GM21723 (cell line): Measurements from ENCODE around the gene CARD10.
"Not testable (repeated sequence)": the region's sequence is repeated elsewhere in the genome, so short reads cannot be mapped to it uniquely, and the experiment has no call there.

ENCODE experiments used
- ATAC-seq: cut with Tn5 transposase; IDR thresholded peaks from one replicate; pipeline ENCODE4 v1.9.1; 2021; ENCODE audit warnings: mild to moderate bottlenecking, moderate library complexity; ENCODE audit not compliant: unreplicated experiment

CARD10 gene

DNA sequence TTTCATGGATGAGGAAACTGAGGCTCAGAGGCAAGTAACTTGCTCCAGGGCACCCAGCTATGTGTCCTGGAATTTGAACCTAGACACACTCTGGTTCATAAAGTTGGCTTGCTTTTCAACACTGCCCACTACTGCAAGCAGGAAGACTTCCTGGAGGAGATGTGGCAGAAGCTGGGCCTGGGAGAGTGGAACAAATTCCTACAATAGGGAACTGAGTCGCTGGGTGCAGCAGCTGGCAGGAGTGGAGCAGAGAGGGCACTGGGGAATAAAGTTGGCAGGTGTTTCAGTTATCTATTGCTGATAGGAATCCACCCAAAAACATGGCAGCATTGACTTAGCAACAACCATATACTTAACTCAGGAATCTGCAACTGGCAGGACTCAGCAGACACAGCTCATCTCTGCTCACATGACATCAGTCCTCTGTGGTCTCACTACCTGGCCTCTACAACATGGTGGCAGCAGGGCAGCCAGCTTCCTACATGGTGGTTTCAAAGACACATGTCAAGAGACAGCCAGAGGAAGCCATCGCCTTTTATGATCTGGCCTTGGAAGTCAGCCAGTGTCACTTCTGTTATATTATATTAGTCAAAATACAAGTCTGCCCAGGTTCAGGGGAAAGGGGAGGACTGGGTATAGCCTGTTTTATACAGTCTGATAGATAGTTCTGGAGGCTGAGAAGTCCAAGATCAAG is 10.6 kb upstream of the CARD10 start:
- no peak for ATAC-seq

DNA sequence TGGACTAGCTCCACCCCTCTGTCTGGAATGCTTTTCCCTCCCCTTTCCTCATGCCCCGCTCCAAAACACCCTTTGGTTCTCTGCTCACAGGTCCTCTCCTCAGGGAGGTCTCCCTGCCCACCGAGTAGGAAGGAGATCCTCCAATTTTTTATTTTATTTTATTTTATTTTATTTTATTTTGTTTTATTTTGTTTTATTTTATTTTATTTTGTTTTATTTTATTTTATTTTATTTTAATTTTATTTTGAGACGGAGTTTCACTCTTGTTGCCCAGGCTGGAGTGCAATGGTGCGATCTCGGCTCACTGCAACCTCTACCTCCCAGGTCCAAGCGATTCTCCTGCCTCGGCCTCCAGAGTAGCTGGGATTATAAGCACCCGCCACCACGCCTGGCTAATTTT is 8.7 kb upstream of the CARD10 start:
- not testable (repeated sequence) for ATAC-seq

DNA sequence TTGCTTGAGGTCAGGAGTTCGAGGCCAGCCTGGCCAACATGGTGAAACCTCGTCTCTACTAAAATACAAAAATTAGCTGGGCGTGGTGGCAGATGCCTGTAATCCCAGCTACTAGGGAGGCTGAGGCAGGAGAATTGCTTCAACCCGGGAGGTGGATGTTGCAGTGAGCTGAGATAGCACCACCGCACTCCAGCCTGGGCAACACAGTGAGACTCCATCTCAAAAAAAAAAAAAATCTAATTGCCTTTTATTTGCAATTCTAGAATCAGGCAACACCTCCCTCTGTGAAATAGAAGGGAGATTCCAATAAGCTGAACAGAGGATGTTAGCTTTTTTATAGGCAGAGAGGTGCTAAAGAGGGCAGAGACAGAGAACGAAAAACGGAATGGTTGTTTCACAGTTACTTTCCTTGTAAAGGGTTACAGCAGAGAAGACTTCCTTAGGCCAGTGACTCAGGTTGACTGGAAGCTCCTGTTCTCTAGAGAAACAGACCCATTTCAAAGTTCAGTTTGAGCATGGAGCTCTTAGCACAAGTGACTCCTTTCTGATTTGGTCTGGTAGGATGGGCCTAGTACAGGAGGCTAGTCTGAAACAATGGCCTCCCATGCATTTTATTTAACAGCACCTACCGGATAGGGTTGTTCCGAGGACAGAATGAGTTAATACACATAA is 8.0 kb upstream of the CARD10 start:
- not testable (repeated sequence) for ATAC-seq

DNA sequence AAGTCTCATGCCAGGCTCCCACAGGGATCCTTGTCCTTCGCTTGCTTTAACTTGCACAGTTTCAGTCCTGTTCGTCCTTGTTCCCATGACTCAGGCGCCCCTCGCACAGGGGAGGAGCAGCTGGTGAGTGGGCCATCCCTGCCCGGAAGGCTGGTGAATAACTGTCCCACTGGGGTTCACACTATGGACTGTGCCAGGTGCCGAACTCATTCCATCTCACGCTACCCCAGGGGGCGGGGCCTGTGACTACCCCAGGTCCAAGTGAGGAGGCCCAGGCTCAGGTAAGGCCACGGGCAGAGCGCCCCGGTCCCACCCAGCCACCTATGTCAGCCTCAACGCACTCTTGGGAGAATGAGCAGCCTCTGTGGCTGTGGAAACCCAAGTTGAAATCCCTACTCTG is 7.2 kb upstream of the CARD10 start:
- ATAC-seq, result no peak

DNA sequence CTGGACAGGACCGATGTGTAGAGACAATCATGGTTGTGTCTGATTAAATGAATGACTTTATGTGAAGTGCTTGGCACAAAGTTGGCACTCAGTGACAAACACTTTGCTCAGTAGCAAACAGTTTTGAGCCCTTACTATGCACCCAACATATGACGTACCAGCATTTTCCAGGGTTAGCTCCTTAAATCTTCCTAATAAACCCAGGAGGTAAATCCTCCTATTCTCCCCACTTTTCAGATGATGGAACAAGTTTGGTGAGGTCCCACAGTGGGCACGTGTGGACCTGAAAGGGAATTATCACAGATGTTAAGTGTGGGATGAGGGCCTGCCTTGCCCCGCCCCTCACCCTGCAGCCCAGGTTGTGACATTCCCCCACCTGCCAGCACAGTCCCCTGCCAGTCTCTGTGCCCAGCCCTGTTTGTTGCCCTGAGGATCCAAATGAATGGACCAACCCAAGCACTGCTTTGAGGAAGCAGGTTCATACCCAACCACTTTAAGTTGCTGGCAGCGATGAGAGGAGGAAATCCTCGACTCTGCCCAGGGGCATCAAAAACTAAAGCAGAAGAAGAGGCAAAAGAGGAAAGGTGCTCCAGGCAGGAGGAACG is 6.6 kb upstream of the CARD10 start:
- ATAC-seq, result no peak

DNA sequence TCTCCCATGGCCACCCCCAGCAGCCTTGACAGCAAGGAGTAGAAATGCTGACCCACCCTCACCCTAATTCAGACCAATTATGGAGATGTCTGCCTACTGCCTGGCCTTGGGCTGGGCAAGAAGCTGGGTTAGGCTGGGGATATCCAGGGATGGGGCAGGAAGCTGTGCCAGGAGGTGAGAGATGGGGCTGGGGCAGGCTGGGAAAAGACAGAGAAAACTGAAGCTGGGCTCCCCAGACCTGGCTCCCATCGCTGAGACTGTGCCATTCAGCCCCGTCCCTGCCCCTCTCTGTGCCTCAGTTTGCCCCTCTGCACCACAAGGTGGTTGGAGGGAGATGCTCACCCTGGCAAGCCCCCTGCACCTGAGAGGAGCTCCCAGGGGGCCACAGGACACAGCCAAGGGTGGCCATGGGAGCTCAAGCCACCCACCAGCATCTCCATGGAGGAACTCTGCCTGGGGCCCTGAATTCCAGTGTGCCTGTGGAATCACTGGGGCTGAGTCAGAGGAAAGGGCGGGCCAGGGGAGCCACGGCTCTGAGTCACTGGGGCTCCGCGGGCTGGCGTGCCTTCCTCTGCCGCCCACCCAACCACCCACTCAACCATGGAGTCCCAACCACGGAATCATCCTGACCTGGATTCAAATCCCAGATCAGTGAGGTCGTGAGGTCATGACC is 6.0 kb upstream of the CARD10 start:
- no peak for ATAC-seq

DNA sequence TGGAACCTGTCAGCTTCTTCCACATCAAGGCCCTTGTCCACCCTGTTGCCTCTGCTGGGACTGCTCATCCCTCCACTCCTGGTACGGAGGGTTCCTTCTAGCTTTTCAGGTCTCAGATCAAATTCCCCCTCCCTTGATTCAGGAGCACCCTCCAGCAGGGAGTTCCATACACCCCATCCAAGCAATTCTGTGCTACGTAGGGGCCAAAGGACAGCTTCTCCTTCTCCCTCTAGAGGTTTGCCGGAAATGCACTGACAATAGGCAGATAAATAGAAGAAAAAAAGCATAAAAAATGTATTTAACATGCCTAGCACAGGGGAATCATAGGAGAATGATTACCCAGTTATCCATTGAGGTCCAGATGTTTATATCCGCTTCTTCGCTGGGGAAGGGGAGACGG is 3.3 kb upstream of the CARD10 start:
- no peak for ATAC-seq

DNA sequence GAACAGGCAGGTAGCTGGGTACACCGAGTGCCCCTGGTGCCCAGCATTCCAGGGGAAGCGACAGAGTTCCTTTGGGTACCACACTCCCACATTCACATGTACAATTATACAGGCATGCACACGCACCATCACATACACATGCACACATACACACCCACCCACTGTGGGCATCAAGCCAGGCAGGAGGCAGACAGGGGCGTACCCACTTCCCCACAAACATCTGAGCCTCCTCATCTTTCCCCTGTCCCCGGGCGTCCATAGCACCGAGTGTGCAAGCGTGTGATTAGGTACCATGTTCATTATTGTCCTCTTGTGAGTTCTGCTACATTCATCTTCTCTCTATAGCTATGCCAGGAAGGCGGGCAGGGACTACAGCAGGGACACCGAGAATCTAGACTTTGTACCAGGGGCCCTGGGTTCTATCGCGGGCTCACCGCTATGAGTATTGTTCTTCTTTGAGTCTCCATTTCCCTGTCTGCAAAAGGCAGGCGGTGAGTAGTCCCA is 2.1 kb upstream of the CARD10 start:
- ATAC-seq, result no peak

DNA sequence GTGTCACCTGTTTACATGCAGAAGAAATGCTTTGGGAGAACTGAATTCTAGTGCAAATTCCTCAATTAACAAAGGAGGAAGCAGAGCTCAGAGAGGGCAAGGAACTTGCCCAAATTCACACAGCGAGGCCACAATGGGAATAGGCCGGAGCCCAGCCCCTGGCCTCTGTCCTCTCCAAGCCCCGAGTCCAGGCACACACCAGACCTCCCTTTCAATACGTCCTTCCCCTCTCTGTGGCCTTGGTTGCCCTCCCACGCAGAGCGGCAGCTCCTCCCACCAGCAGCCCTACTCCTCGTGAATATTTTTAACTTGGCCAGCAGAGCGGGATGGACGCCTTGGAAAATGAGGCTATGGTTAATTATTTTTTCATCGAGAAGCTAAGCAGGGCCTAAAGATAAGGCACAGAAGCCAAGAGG is 1.6 kb upstream of the CARD10 start:
- ATAC-seq, result no peak

DNA sequence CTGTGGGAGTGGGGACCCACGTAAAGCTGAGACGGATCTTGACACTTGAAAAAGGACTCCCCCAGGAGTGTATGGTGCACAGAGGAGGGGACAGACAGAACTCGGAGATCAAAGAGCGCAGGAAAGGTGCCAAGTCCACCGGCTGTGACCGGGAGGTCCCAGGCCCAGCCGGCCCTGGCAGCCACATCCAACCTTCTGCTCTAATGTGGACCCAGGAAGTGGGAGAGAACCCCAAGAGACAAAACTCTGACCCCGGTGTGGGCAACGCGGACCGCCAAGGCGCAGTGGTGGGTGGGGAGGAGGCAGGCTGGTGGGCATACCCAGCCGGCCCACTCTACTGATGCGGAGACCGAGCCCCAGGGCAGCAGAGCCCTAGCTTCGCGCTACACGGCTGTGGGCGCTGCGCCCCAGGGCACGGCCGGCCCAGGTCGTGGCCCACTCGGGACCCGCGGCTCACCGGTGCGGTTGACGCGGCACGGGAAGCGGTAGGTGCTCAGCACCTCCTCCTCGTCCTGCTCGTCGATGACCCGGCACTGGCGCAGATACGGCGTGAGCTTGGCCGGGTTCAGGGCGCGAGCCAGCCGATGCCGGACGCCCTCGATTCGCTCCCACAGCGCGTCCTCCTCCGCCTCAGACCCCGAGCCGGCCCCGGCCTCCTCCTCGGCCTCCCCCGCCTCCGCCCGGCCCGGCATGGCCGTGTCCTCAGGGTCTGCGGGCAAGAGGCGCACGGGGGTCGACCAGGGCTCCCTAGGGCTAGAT is 527 bp downstream of the CARD10 start:
- no peak for ATAC-seq

DNA sequence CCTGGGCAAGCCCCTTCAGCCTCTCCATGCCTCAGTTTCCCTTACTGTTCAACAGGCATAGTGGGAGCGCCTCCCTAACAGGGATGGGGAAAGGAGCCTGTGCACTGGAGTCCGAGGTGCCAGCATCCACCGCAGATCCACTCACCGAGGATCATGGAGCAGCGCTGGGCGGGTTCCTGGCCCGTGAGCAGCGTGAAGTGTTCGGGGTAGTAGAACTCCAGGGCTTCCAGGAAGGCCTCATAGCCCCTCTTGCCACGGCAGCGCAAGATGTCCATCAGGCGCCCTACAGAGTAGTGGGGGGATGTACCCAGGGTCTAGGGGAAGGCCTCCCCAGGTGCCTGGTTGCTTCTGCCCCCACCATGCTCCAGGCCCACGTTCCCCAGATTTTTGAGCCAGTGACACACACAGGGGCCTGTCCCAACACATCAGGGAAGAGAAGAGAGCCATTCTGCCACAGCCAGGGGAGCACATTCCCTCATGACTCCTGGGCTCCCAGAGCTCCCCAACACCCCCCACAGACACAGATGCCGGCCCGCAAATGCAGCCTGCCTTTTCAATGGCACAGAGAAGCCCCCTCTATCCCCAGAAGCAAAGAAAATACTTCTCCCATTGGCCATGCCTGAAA is 1.3 kb downstream of the CARD10 start:
- no peak for ATAC-seq

DNA sequence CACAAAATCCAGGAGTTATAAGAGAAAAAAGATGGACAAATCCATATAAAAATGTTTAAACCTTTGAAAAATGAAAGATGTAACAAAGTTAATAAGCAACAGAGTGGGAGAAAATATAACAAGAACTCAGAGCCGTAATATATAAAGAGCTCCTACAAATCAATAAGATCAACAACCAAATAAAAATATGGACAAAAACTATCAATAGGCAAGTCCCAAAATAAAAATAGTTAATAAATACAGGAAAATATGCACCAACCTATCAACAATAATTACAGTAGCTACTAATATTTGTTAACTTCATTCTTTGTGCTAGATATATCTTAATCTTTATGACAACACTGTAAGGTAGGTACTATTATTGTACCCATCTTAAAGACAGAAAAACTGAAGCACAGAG is 2.8 kb downstream of the CARD10 start:
- ATAC-seq, result no peak

DNA sequence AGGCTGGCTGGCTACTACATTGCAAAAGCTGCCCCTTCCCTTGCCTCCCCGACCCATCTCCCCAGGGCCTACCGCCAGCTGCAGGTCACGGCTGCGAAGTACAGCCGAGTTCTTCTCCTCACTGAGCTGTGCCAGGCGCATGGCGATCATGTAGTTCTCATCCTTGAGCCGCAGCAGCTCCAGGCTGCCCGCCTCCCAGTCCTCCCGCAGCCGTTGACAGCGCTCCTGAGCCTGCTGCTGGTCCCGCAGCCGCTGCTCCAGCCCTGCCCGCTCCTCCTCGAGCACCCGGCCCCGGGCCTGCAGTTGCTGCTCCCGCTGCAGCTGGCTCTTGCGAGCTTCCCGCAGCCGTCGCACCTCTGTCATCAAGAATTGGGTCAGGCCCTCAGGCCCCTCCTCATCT is 3.3 kb downstream of the CARD10 start:
- no peak for ATAC-seq

DNA sequence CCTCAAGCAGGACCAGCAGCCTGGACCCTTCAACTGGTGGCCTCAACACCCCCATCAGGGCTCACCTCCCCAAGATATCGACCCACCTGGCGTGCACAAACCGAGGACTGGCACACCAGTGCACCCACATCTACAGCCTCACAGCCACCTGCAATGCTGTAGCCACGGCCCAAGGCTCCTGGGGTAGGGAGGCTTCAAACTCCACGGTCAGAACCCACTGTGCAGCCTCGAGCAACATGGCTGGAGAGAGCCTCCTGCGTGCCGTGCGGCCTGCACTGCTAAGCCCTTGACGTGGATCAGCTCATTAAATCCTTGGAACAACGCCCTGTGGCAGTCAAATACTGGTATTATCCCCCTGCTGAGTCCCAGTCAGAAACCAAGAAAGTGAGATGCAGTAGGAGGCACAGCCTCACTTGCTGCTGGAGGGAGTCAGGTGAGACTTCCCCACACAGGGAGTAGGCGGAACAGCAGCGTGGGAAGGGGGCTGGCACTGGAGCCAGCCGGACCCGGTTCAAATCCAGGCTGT is 4.6 kb downstream of the CARD10 start:
- ATAC-seq, result no peak

DNA sequence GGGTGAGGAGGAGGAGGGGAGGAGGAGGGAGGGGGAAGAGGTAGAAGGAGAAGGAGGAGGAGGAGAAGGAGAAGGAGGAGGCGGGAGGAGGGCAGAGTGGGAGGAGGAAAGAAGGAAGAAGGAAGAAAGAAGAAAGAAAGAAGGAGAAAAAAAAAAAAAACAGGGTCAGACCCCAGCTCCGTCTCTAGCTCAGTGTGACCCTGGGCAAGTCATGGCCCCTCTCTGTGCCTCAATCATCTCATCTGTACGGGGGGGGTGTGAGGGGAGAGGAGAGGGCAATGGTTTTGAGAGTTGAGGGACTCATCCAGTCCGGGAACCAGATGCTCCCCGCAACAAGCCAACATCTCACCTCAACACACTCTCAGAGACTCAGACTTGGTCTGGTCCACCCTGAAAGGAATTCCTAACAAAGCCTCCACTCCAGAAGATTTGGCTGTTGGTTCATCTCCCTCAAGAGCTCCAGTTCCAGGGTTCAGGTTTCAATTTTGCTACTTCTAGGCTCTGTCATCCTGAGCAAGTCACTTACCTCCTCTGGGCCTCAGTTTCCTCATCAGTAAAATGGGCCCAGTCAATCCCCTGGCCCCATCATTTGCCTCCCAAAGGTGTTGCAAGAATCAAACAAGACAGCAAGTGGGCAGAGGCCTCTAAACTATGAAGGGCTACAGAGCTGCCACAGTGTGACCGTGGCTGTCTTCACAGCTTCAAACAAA is 7.7 kb downstream of the CARD10 start:
- no peak for ATAC-seq

DNA sequence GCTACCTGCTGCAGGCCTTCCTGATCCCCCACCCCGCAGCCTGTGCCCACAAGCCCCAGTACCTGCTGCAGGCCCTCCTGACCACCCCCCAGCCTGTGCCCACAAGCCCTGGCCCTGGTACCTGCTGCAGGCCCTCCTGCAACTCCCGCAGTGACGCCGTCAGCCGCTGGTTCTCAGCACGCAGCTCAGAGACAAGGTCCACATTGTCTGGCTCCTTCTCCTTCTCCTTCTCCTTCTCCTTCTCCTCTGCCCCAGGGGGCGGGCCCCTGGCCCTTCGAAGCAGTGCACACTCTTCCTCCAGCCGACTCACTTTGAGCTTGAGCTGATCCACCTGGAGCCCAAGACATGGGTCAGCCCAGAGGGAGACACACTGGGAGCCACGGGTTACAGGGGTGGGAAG is 9.1 kb downstream of the CARD10 start:
- no peak for ATAC-seq

DNA sequence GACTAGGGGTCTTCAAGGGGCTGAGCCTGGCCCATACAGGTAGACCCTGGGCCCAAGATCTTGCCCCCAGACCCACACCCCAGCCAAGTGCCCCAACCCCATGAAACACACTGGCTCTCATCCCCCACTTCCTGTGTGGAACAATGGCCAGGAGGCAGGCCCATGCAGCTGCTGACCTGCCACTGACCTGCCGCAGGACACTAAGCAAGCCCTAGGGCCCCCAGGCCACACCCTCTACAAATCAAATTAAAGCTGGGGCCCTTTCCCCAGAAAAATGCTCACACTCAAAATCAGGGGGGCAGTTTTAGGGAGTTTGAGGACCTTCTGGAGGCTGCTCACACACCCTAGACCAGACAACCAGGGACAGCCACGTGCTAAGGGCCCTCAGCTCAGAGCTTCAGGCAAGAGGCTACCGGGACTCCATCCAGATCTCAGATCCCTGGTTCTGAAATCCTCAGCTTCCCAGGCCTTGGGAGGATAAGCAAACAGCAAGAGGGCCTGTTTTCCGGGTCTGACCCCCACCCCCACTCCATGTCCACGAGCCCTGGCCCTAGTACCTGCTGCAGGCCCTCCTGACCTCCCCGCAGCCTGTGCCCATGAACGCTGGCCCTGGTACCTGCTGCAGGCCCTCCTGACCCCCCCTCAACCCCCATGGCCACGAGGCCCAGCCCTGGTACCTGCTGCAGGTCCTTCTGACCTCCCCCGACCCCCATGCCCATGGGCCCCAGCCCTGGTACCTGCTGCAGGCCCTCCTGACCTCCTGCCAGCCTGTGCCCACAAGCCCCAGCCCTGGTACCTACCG is 10.0 kb downstream of the CARD10 start:
- ATAC-seq, result no peak

DNA sequence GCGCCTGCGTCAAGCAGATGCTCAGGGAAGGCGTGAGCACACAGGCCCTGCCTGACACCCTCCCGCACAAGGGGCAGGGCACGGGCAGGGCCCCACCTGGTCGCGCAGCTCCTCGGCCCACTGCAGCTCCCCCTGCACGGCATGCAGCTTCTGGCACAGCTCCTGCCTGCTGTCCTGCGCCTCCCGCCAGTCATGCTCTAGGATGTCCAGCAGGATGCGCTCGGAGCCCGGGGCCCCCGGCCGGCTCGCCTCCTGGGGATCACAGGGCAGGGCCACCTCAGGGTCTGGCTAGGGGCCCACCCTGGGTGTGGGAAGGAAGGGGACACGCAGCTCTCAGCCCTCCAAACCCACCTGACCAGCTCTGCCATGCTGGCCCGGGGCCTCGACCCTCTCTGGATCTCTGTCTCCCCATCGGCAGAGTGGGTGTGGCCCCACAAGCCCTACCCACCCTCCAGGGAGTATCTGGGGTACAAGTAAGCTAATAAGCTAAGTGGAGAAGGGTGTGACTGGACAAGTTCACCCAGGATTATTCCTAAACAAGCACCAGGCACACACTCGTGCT is 10.7 kb downstream of the CARD10 start:
- no peak for ATAC-seq
